GM19240 (cell line): Measurements from ENCODE around the gene ASB5.
"Not testable (repeated sequence)": the region's sequence is repeated elsewhere in the genome, so short reads cannot be mapped to it uniquely, and the experiment has no call there.

ENCODE experiments used
- DNase-seq: peaks from one replicate; pipeline ENCODE4 v3.0.0; 2011; ENCODE audit warnings: low spot score; ENCODE audit not compliant: insufficient read length

Gene ASB5

GRCh38 chr4:176279560-176279959 lies 10.5 kb upstream of the ASB5 start:
- DNase-seq = not testable (repeated sequence)

GRCh38 chr4:176277162-176277904 lies 8.3 kb upstream of the ASB5 start:
- DNase-seq = peak; percentile 17

- no peak for DNase-seq
These were observed 7.7 kb upstream of the ASB5 start for GRCh38 chr4:176276710-176277109.

- no peak for DNase-seq
These were observed 5.4 kb upstream of the ASB5 start for GRCh38 chr4:176274441-176274840.

- DNase-seq = no peak
These were observed 4.7 kb upstream of the ASB5 start for GRCh38 chr4:176273736-176274135.

- no peak for DNase-seq
These were observed 3.8 kb upstream of the ASB5 start for GRCh38 chr4:176272799-176273198.

- no peak for DNase-seq
These were observed 2.7 kb upstream of the ASB5 start for GRCh38 chr4:176271749-176272148.

GRCh38 chr4:176270669-176271068 lies 1.6 kb upstream of the ASB5 start:
- DNase-seq = no peak

GRCh38 chr4:176266026-176266425 lies 3.0 kb downstream of the ASB5 start:
- DNase-seq = no peak

GRCh38 chr4:176262243-176262642 lies 6.8 kb downstream of the ASB5 start:
- no peak for DNase-seq

- DNase-seq = no peak
These were observed 7.5 kb downstream of the ASB5 start for GRCh38 chr4:176261481-176261880.

GRCh38 chr4:176261018-176261417 lies 8.0 kb downstream of the ASB5 start:
- DNase-seq = no peak

GRCh38 chr4:176259330-176260090 lies 9.5 kb downstream of the ASB5 start:
- no peak for DNase-seq

- DNase-seq = no peak
These were observed 10.9 kb downstream of the ASB5 start for GRCh38 chr4:176258135-176258534.

GRCh38 chr4:176256921-176257320 lies 12.1 kb downstream of the ASB5 start:
- no peak for DNase-seq

- DNase-seq = no peak
These were observed 26.2 kb downstream of the ASB5 start for GRCh38 chr4:176242764-176243347.

- DNase-seq = no peak
These were observed 27.3 kb downstream of the ASB5 start for GRCh38 chr4:176241703-176242102.

- no peak for DNase-seq
These were observed 30.2 kb downstream of the ASB5 start for GRCh38 chr4:176238826-176239225.

- DNase-seq = no peak
These were observed 30.8 kb downstream of the ASB5 start for GRCh38 chr4:176238157-176238610.

- no peak for DNase-seq
These were observed 32.1 kb downstream of the ASB5 start for GRCh38 chr4:176236946-176237345.

GRCh38 chr4:176230836-176231235 lies 38.2 kb downstream of the ASB5 start:
- no peak for DNase-seq

GRCh38 chr4:176229645-176230044 lies 39.4 kb downstream of the ASB5 start:
- no peak for DNase-seq
